Brain microvascular endothelial cell (primary cell): Measurements from ENCODE around the gene TIPRL.
"Not testable (repeated sequence)": the region's sequence is repeated elsewhere in the genome, so short reads cannot be mapped to it uniquely, and the experiment has no call there.

Experiments used
- DNase-seq: peaks from one replicate; pipeline ENCODE4 v3.0.0-alpha.2; 2020
- H3K27ac ChIP-seq: fragments of 250-450 bp; sonication (Bioruptor Pico); 2 replicates; pipeline ENCODE4 v1.5.1; 2020; ENCODE audit warnings: mild to moderate bottlenecking, moderate library complexity
- H3K27me3 ChIP-seq: fragments of 250-450 bp; sonication (Bioruptor Pico); replicated peaks from 2 replicates; pipeline ENCODE4 v1.5.1; 2020; ENCODE audit warnings: mild to moderate bottlenecking
- H3K36me3 ChIP-seq: fragments of 250-450 bp; sonication (Bioruptor Pico); replicated peaks from 2 replicates; pipeline ENCODE4 v1.5.1; 2020; ENCODE audit warnings: mild to moderate bottlenecking
- H3K4me3 ChIP-seq: 2 replicates; pipeline ENCODE4 v1.5.1; 2011; ENCODE audit warnings: low read depth, mild to moderate bottlenecking, control low read depth, low read length, moderate library complexity
- CTCF ChIP-seq: IDR thresholded peaks from 2 replicates; pipeline ENCODE4 v1.5.1; 2011; ENCODE audit warnings: low read depth, mild to moderate bottlenecking, moderate library complexity, low read length, control low read depth, inconsistent platforms; ENCODE audit errors: missing control alignments
- in situ Hi-C: cut with HindIII; loops from 2 replicates; pipeline ENCODE4 v1.10.0; 2017; ENCODE audit warnings: low sequenced_read_pairs, low pct_ligation_motif_present

Gene TIPRL

GRCh38 chr1:168172250-168172915 is 6.4 kb upstream of the TIPRL start:
- Histone ChIP-seq H3K27ac (no peak overlapping the region), H3K4me3 (no peak overlapping the region), H3K27me3 (no peaks in the 10 kb centered on the region), H3K36me3 (no peaks in the 10 kb centered on the region)
- no peak for DNase-seq
- in situ Hi-C loops, result no loop called here
- TF ChIP-seq CTCF, result no peak

- no peak for DNase-seq
- no peak for TF ChIP-seq CTCF
- in situ Hi-C loops, result no loop called here
- Histone ChIP-seq H3K4me3 (peak overlapping the region; percentile 96), H3K27me3 (no peaks in the 10 kb centered on the region), H3K27ac (peak overlapping the region; percentile 71), H3K36me3 (no peaks in the 10 kb centered on the region)
These were observed 530 bp upstream of the TIPRL start for GRCh38 chr1:168178227-168178637.

GRCh38 chr1:168179438-168180147 is 831 bp downstream of the TIPRL start:
- peak overlapping the region; percentile 71 for H3K27ac ChIP-seq
- in situ Hi-C loops, result no loop called here
- DNase-seq, result peak; percentile 7
- no peaks in the 10 kb centered on the region for H3K36me3 ChIP-seq
- no peaks in the 10 kb centered on the region for H3K27me3 ChIP-seq
- peak overlapping the region; percentile 96 for H3K4me3 ChIP-seq
- no peak for TF ChIP-seq CTCF

GRCh38 chr1:168180148-168180524 is 1.4 kb downstream of the TIPRL start:
- DNase-seq, result no peak
- peak overlapping the region; percentile 71 for H3K27ac ChIP-seq
- no peaks in the 10 kb centered on the region for H3K36me3 ChIP-seq
- no peak for TF ChIP-seq CTCF
- in situ Hi-C loops, result no loop called here
- no peaks in the 10 kb centered on the region for H3K27me3 ChIP-seq
- H3K4me3 ChIP-seq, result peak overlapping the region; percentile 96

- H3K27me3 ChIP-seq, H3K36me3 ChIP-seq, H3K27ac ChIP-seq, DNase-seq, in situ Hi-C loops, H3K4me3 ChIP-seq: not testable (repeated sequence)
These were observed 2.4 kb downstream of the TIPRL start for GRCh38 chr1:168181063-168181720.

- H3K27ac ChIP-seq, result no peak overlapping the region
- in situ Hi-C loops, result no loop called here
- no peak overlapping the region for H3K4me3 ChIP-seq
- peaks cover 8% of the 10 kb centered on the region for H3K36me3 ChIP-seq
- no peak for DNase-seq
- TF ChIP-seq CTCF, result no peak
- H3K27me3 ChIP-seq, result no peaks in the 10 kb centered on the region
These were observed 8.4 kb downstream of the TIPRL start for GRCh38 chr1:168187177-168187576.
